ENCODE measurements around the gene COX15.

DNA sequence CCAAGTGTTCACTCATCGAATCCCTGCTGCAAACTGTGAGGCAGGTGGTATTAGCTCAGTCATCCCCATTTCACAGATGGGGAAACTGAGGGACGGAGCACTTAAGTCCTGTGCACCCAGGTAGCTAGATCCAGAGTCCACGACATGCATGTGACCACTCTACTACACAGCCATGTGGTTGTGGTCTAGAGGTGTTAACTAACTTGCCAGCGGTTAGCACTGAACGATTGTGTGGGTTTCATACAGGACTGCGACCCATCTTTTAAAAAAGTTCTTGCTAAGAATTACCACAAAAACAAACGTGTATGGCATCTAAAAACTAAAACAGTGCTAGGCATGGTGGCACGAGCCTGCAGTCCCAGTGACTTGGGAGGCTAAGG, 34.4 kb upstream of the COX15 start:
- TF ChIP-seq CTCF (IDR thresholded peaks at IDR 0.05; ENCODE audit: low read length) (no peak), EZH2 (IDR thresholded peaks at IDR 0.05; ENCODE audit: borderline replicate concordance, low read length) (no peak)

Measured in OCI-LY1 (cell line).